HL-60 (cell line): ENCODE measurements around the gene ROMO1.

Source experiments
- CTCF ChIP-seq: IDR thresholded peaks from one replicate; pipeline ENCODE4 v1.5.1; 2011; ENCODE audit warnings: low read length, control low read depth, inconsistent platforms; ENCODE audit not compliant: insufficient read depth
- POLR2AphosphoS5 ChIP-seq: IDR thresholded peaks from 2 replicates; pipeline ENCODE4 v1.6.1; 2012; ENCODE audit warnings: low read depth
- REST ChIP-seq: IDR thresholded peaks from 2 replicates; pipeline ENCODE4 v1.6.1; 2012; ENCODE audit warnings: low read depth; ENCODE audit not compliant: insufficient replicate concordance

GRCh38 chr20:35738410-35739179 is 39.4 kb downstream of the ROMO1 start:
- TF ChIP-seq CTCF (no peak), POLR2AphosphoS5 (no peak), REST (no peak)
